AG09309 (cell line): ENCODE data around the gene CABLES1.
A peak's percentile ranks its signal among the peaks of the same experiment; 100 is the strongest.
"Not testable (repeated sequence)": the region's sequence is repeated elsewhere in the genome, so short reads cannot be mapped to it uniquely, and the experiment has no call there.

Source experiments
- DNase-seq: peaks from one replicate; pipeline ENCODE4 v3.0.0-alpha.2; 2010; ENCODE audit warnings: low read depth
- H3K4me3 ChIP-seq: 2 replicates; pipeline ENCODE4 v1.5.1; 2011; ENCODE audit warnings: mild to moderate bottlenecking, low read depth, low read length, moderate library complexity; ENCODE audit not compliant: control insufficient read depth
- CTCF ChIP-seq: IDR thresholded peaks from 2 replicates; pipeline ENCODE4 v1.5.1; 2011; ENCODE audit warnings: mild to moderate bottlenecking, low read depth, low read length, inconsistent platforms; ENCODE audit not compliant: insufficient read depth, control insufficient read depth; ENCODE audit errors: missing control alignments

Gene CABLES1

GRCh38 chr18:23105030-23105429 is 30.3 kb upstream of the CABLES1 start:
- DNase-seq, result no peak
- H3K4me3 ChIP-seq, result no peak overlapping the region
- no peak for TF ChIP-seq CTCF

GRCh38 chr18:23105581-23106219 is 29.6 kb upstream of the CABLES1 start:
- TF ChIP-seq CTCF, result no peak
- H3K4me3 ChIP-seq, result no peak overlapping the region
- no peak for DNase-seq

GRCh38 chr18:23106575-23106974 is 28.7 kb upstream of the CABLES1 start:
- peak; percentile 93 for DNase-seq
- H3K4me3 ChIP-seq, result no peak overlapping the region
- TF ChIP-seq CTCF, result no peak

- no peak for TF ChIP-seq CTCF
- no peak overlapping the region for H3K4me3 ChIP-seq
- no peak for DNase-seq
Measured at GRCh38 chr18:23107718-23108117, 27.6 kb upstream of the CABLES1 start.

GRCh38 chr18:23108496-23108895 is 26.8 kb upstream of the CABLES1 start:
- TF ChIP-seq CTCF, result no peak
- no peak overlapping the region for H3K4me3 ChIP-seq
- no peak for DNase-seq

GRCh38 chr18:23109163-23109562 is 26.1 kb upstream of the CABLES1 start:
- H3K4me3 ChIP-seq, DNase-seq: not testable (repeated sequence)

- TF ChIP-seq CTCF, result no peak
- no peak for DNase-seq
- no peak overlapping the region for H3K4me3 ChIP-seq
Measured at GRCh38 chr18:23113576-23113975, 21.7 kb upstream of the CABLES1 start.
